Body of pancreas (tissue), 4 donors: ENCODE data around the gene SCFD2. TPM values are rescaled to one million over a fixed set of nuclear protein-coding genes. Genes with fewer than 3 reads are reported as not detected.
"Not testable (repeated sequence)": the region's sequence is repeated elsewhere in the genome, so short reads cannot be mapped to it uniquely, and the experiment has no call there.

Experiments
- ATAC-seq: fragments of 150-250 bp; one replicate; pipeline ENCODE4 v1.9.1; 2016
- DNase-seq, 4 donors: peaks; one replicate each; pipeline ENCODE4 v3.0.0-alpha.2; 2019
- H3K27ac ChIP-seq, 4 donors: fragments of 200-600 bp; sonication (generic); 1 replicate in 3 of 4; 2 replicates in 1 of 4; pipeline versions ENCODE4 v1.5.1 to v1.6.1; 2016 to 2019; ENCODE audit warnings: mild to moderate bottlenecking in 1 of 4, mixed read lengths in 1 of 4, moderate library complexity in 1 of 4
- H3K27me3 ChIP-seq, 2 donors: fragments of 200-600 bp; sonication (generic); one replicate each; pipeline ENCODE4 v1.6.0; 2016; ENCODE audit warnings: mild to moderate bottlenecking in 1 of 2
- H3K36me3 ChIP-seq, 2 donors: fragments of 200-600 bp; sonication (generic); replicated peaks in 1 of 2; 2 replicates each; pipeline ENCODE4 v1.5.1; 2016; ENCODE audit warnings: low read depth in 2 of 2; ENCODE audit not compliant: insufficient read depth in 1 of 2
- H3K4me1 ChIP-seq: fragments of 200-600 bp; sonication (generic); one replicate; pipeline ENCODE4 v1.6.0; 2016
- H3K4me3 ChIP-seq, 2 donors: fragments of 200-600 bp; sonication (generic); 1 replicate in 1 of 2; 2 replicates in 1 of 2; pipeline ENCODE4 v1.5.1; 2016 to 2019
- H3K9me3 ChIP-seq, 3 donors: fragments of 200-600 bp; sonication (generic); 1 replicate in 2 of 3; 2 replicates in 1 of 3; pipeline ENCODE4 v1.5.1; 2016
- CTCF ChIP-seq, 7 experiments: fragments of 450-650 bp in 4 of 7; fragments of 200-600 bp in 3 of 7; sonication (generic) in 3 of 7; IDR thresholded peaks; one replicate each; pipeline ENCODE4 v1.5.1; 2016 to 2019; ENCODE audit warnings: antibody characterized with exemption in 7 of 7
- POLR2A ChIP-seq, 3 donors: fragments of 450-650 bp; IDR thresholded peaks; one replicate each; pipeline ENCODE4 v1.6.1; 2016; ENCODE audit warnings: antibody characterized with exemption in 3 of 3, mild to moderate bottlenecking in 2 of 3
- WGBS, 2 donors: methylation state at CpG; one replicate each; pipeline ENCODE4 v1.1.5; 2017; 5-methylcytosine and 5-hydroxymethylcytosine counted together
- intact Hi-C: fragments of 100-400 bp; cut with DNase I; formaldehyde crosslinking; loops from one replicate; pipeline ENCODE4 v1.15.1; 2023
- total RNA-seq, 2 donors: library from RNA; depleted of rRNA; stranded (reverse); fragments of >200 nt; gene quantifications; one replicate each; pipeline ENCODE4 v1.1.0, GENCODE V29; 2016

Gene SCFD2
- total RNA-seq, 2 donors from 2014 or later = 17.9 to 53.7 TPM

- no peaks in the 10 kb centered on the region for H3K27me3 ChIP-seq
- intact Hi-C loops = no loop called here
- no peak for DNase-seq
- no peak overlapping the region for H3K4me3 ChIP-seq
- no peaks in the 10 kb centered on the region for H3K9me3 ChIP-seq
- H3K4me1 ChIP-seq = no peaks in the 10 kb centered on the region
- TF ChIP-seq POLR2A (IDR thresholded peaks at IDR 0.05) (no peak), CTCF (IDR thresholded peaks at IDR 0.05) (no peak)
- ATAC-seq = no peak
- 84 to 89% methylated on average over 4 of the region's 4 CpGs for WGBS, 2 donors
- no peaks in the 10 kb centered on the region for H3K36me3 ChIP-seq
- no peak overlapping the region for H3K27ac ChIP-seq
These were observed 215.0 kb downstream of the SCFD2 start for GRCh38 chr4:53150631-53151488.

- intact Hi-C loops = no loop called here
These were observed 218.2 kb downstream of the SCFD2 start for GRCh38 chr4:53147711-53148110.

GRCh38 chr4:53147197-53147596 lies 218.7 kb downstream of the SCFD2 start:
- H3K36me3 ChIP-seq = peaks cover 0 to 3% of the 10 kb centered on the region in 2 donors
- intact Hi-C loops = no loop called here
- no peaks in the 10 kb centered on the region for H3K9me3 ChIP-seq
- no peak overlapping the region for H3K27ac ChIP-seq
- TF ChIP-seq CTCF (IDR thresholded peaks at IDR 0.05) (no peak), POLR2A (IDR thresholded peaks at IDR 0.05) (no peak)
- no peaks in the 10 kb centered on the region for H3K4me1 ChIP-seq
- 64 to 78% methylated on average over 4 of the region's 4 CpGs for WGBS, 2 donors
- DNase-seq (no peak), ATAC-seq (no peak)
- H3K4me3 ChIP-seq = no peak overlapping the region
- H3K27me3 ChIP-seq = no peaks in the 10 kb centered on the region

More at GRCh38 chr4:53147711-53148110, 218.2 kb downstream of the SCFD2 start:
- Histone ChIP-seq H3K27me3 (no peaks in the 10 kb centered on the region), H3K4me1 (no peaks in the 10 kb centered on the region), H3K27ac (no peak overlapping the region), H3K9me3 (no peaks in the 10 kb centered on the region), H3K36me3 (peaks cover 0 to 3% of the 10 kb centered on the region in 2 donors), H3K4me3 (no peak overlapping the region)
- ATAC-seq = no peak
- TF ChIP-seq POLR2A (IDR thresholded peaks at IDR 0.05) = no peak
- no peak for DNase-seq

- intact Hi-C loops = no loop called here
- no peaks in the 10 kb centered on the region for H3K27me3 ChIP-seq
- H3K4me3 ChIP-seq = no peak overlapping the region
- TF ChIP-seq CTCF (IDR thresholded peaks at IDR 0.05) (no peak), POLR2A (IDR thresholded peaks at IDR 0.05) (no peak)
- H3K36me3 ChIP-seq = peaks cover 0 to 3% of the 10 kb centered on the region in 2 donors
- no peaks in the 10 kb centered on the region for H3K4me1 ChIP-seq
- 80 to 91% methylated on average over 2 of the region's 2 CpGs for WGBS, 2 donors
- no peak for ATAC-seq
- DNase-seq = no peak
- H3K27ac ChIP-seq = no peak overlapping the region
- no peaks in the 10 kb centered on the region for H3K9me3 ChIP-seq
These were observed 224.6 kb downstream of the SCFD2 start for GRCh38 chr4:53141308-53141707.

GRCh38 chr4:53139256-53139655 lies 226.6 kb downstream of the SCFD2 start:
- H3K4me1 ChIP-seq, ATAC-seq, H3K27me3 ChIP-seq, H3K4me3 ChIP-seq, H3K27ac ChIP-seq, H3K9me3 ChIP-seq, intact Hi-C loops, DNase-seq, H3K36me3 ChIP-seq: not testable (repeated sequence)
- WGBS, 2 donors = 76 to 97% methylated on average over 3 to 5 of the region's 32 CpGs

GRCh38 chr4:53137468-53137867 lies 228.4 kb downstream of the SCFD2 start:
- no peak overlapping the region for H3K4me3 ChIP-seq
- H3K36me3 ChIP-seq = no peaks in the 10 kb centered on the region
- intact Hi-C loops = no loop called here
- TF ChIP-seq CTCF (IDR thresholded peaks at IDR 0.05) (no peak), POLR2A (IDR thresholded peaks at IDR 0.05) (no peak)
- H3K9me3 ChIP-seq = no peaks in the 10 kb centered on the region
- no peaks in the 10 kb centered on the region for H3K27me3 ChIP-seq
- DNase-seq (no peak), ATAC-seq (no peak)
- H3K4me1 ChIP-seq = no peaks in the 10 kb centered on the region
- H3K27ac ChIP-seq = no peak overlapping the region
